ENCODE measurements around the gene LOXL3.

DNA sequence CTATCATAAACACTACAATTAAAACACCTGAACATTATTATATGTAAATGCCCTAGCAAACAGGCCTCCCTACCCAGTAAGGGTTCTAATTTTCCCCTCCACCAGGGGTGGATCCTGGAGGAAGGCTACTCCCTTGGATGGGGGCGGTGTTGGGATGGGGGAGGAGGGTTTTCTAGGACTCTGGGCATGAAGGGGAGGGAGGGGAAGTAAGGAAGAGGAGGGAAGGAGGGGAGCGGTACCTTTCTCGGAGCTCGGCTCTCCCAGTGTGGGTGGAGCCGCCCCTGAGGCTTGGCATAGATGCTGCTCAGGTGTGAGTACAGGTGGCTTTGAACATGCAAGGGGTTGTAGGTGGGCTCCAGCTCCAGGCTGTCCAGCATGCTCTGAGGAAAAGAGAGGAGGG, 6.2 kb upstream of the LOXL3 start:
- TF ChIP-seq, protein P1, sequence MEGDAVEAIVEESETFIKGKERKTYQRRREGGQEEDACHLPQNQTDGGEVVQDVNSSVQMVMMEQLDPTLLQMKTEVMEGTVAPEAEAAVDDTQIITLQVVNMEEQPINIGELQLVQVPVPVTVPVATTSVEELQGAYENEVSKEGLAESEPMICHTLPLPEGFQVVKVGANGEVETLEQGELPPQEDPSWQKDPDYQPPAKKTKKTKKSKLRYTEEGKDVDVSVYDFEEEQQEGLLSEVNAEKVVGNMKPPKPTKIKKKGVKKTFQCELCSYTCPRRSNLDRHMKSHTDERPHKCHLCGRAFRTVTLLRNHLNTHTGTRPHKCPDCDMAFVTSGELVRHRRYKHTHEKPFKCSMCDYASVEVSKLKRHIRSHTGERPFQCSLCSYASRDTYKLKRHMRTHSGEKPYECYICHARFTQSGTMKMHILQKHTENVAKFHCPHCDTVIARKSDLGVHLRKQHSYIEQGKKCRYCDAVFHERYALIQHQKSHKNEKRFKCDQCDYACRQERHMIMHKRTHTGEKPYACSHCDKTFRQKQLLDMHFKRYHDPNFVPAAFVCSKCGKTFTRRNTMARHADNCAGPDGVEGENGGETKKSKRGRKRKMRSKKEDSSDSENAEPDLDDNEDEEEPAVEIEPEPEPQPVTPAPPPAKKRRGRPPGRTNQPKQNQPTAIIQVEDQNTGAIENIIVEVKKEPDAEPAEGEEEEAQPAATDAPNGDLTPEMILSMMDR (conservative IDR thresholded peaks at IDR 0.05; ENCODE audit: low read length), result no peak
- TF ChIP-seq EZH2phosphoT487 (IDR thresholded peaks at IDR 0.05; ENCODE audit: borderline replicate concordance, low read depth, low read length), result no peak
